Mesothelial cell of epicardium (in vitro differentiated cells): Measurements from ENCODE around the gene NKAIN2. TPM values are rescaled to one million over a fixed set of nuclear protein-coding genes. Genes with fewer than 3 reads are reported as not detected.

Source experiments
- DNase-seq, 2 experiments: peaks; one replicate each; pipeline ENCODE4 v3.0.0; 2021; ENCODE audit warnings: low spot score in 2 of 2; ENCODE audit not compliant: unreplicated experiment in 2 of 2
- H3K27ac Mint-ChIP-seq: 2 replicates; pipeline ENCODE4 v1.8.0; 2021; ENCODE audit warnings: mixed read lengths
- H3K27me3 Mint-ChIP-seq: 2 replicates; pipeline ENCODE4 v1.8.0; 2021; ENCODE audit warnings: low read depth, mixed read lengths
- H3K36me3 Mint-ChIP-seq: 2 replicates; pipeline ENCODE4 v1.8.0; 2021; ENCODE audit warnings: mixed read lengths
- H3K4me1 Mint-ChIP-seq: 2 replicates; pipeline ENCODE4 v1.8.0; 2021; ENCODE audit warnings: mixed read lengths
- H3K4me3 Mint-ChIP-seq: 2 replicates; pipeline ENCODE4 v1.8.0; 2021; ENCODE audit warnings: mild to moderate bottlenecking, moderate library complexity, mixed read lengths
- H3K9me3 Mint-ChIP-seq: 2 replicates; pipeline ENCODE4 v1.8.0; 2021; ENCODE audit warnings: mixed read lengths
- total RNA-seq: library from RNA; stranded (reverse); gene quantifications from 3 replicates; pipeline ENCODE4 v1.2.1, GENCODE V29; 2021
- TF ChIP-seq, protein P1 (sequence below): fragments of 200-600 bp; sonication (generic); IDR thresholded peaks from one replicate; pipeline ENCODE4 v1.5.0; 2021; ENCODE audit warnings: antibody characterized with exemption; ENCODE audit not compliant: unreplicated experiment

The NKAIN2 gene
- 0.13 to 1.6 TPM (median 0.20 TPM) in 3 replicates for total RNA-seq

DNA sequence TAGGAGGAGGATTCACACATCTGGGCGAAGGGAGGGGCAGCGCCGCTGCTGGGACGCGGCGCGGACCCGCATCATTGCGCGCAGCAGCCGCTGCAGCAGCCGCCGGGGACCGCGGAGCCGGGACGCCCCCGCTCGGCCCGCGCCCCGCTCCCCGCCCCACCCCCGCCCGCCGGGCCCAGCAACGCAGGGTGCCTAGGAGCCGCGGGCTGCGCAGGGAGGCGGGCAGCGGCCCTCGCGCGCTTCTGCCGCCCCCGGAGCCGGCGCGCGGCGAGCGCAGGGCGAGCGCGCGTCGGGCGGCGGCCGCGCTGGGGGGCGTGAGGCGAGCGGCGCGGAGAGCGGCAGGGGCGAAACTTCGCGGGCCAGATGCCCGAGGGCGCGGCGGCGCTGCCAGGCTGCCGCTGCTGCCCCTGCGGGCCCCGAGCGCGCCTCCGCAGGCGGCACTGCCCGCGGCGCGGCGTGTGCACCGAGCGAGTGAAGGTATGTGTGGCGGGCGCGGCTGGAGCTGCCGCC lies at the start of gene NKAIN2:
Gene NKAIN2 (plus strand): TSS at position 362 of the 510 bp plus-strand sequence.
- DNase-seq = no peak
- no peak within 1 kb of the TSS for H3K27ac Mint-ChIP-seq
- H3K4me1 Mint-ChIP-seq = peaks cover 11% of the 10 kb centered on the region
- H3K27me3 Mint-ChIP-seq = peaks cover 92% of the 10 kb centered on the region
- peak within 1 kb of the TSS; percentile 81 for H3K4me3 Mint-ChIP-seq
- TF ChIP-seq, protein P1, sequence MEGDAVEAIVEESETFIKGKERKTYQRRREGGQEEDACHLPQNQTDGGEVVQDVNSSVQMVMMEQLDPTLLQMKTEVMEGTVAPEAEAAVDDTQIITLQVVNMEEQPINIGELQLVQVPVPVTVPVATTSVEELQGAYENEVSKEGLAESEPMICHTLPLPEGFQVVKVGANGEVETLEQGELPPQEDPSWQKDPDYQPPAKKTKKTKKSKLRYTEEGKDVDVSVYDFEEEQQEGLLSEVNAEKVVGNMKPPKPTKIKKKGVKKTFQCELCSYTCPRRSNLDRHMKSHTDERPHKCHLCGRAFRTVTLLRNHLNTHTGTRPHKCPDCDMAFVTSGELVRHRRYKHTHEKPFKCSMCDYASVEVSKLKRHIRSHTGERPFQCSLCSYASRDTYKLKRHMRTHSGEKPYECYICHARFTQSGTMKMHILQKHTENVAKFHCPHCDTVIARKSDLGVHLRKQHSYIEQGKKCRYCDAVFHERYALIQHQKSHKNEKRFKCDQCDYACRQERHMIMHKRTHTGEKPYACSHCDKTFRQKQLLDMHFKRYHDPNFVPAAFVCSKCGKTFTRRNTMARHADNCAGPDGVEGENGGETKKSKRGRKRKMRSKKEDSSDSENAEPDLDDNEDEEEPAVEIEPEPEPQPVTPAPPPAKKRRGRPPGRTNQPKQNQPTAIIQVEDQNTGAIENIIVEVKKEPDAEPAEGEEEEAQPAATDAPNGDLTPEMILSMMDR = no peak
- no peaks in the 10 kb centered on the region for H3K9me3 Mint-ChIP-seq
- no peaks in the 10 kb centered on the region for H3K36me3 Mint-ChIP-seq

DNA sequence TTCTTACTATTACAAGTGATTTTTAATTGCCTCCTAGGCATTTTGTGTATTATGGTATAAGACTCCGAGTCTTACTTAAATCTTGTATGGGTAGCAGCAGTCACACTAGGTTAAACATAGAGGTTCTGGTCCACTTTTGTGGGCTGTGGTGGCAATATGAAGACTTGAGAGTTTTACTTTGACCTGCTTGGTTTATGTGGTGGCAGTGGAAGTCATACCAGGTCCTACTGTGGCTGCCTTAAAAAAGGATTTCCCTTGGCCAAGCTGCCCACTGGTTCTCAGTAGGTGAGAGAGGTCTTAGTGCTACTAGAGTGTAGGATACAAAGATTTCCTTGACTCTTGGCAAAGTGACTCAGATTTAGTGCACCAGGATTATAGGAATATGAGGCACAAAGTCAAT lies 44.2 kb upstream of the NKAIN2 start:
- H3K27ac Mint-ChIP-seq = no peak overlapping the region
- peaks cover 23% of the 10 kb centered on the region for H3K9me3 Mint-ChIP-seq
- DNase-seq = no peak
- no peaks in the 10 kb centered on the region for H3K27me3 Mint-ChIP-seq
- no peaks in the 10 kb centered on the region for H3K4me1 Mint-ChIP-seq
- H3K36me3 Mint-ChIP-seq = no peaks in the 10 kb centered on the region
- TF ChIP-seq, protein P1 = no peak
- no peak overlapping the region for H3K4me3 Mint-ChIP-seq

DNA sequence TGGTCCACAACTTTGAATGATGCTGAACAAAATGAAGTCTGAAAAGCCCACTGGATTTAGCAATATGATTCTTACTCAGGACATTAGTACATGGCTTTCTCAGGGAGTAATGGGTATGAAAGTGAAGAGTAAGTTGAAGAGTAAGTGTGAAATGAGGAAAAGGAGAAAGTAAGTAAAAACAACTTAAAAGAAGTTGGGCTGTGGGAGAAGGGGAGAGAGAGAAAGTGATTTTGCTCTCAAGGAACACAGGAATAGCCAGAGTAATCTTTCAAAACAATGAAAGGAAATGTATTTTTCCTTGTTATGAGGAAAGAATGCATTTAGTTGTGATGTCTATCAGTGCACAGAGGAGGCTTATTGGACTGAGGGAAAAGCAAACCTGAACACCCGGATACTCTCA lies 39.8 kb upstream of the NKAIN2 start:
- Mint-ChIP-seq H3K4me3 (no peak overlapping the region), H3K36me3 (no peaks in the 10 kb centered on the region), H3K9me3 (peaks cover 9% of the 10 kb centered on the region), H3K4me1 (peaks cover 2% of the 10 kb centered on the region), H3K27ac (no peak overlapping the region), H3K27me3 (no peaks in the 10 kb centered on the region)
- DNase-seq = no peak
- TF ChIP-seq, protein P1 = no peak

DNA sequence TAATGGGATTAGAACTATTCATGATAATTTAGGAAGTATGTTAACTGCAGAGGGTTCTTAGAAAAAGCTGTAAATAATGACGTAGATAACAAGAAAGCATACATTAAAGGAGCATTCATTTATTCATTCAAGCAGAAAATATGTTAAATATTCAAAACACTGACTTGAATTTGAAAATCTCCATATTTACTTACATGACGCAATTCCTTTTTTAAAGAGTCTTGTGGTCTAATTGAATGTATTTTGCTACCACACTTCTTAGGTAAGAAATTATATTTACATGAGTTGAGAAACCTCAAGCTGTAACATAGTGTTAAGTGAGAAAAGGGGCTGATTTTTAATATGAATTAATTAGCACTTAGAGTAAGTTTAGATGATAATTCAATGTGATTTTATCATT lies 38.9 kb upstream of the NKAIN2 start:
- Mint-ChIP-seq H3K9me3 (peaks cover 4% of the 10 kb centered on the region), H3K27me3 (no peaks in the 10 kb centered on the region), H3K36me3 (no peaks in the 10 kb centered on the region), H3K27ac (no peak overlapping the region), H3K4me1 (peaks cover 6% of the 10 kb centered on the region), H3K4me3 (no peak overlapping the region)
- no peak for DNase-seq
- TF ChIP-seq, protein P1 = no peak

DNA sequence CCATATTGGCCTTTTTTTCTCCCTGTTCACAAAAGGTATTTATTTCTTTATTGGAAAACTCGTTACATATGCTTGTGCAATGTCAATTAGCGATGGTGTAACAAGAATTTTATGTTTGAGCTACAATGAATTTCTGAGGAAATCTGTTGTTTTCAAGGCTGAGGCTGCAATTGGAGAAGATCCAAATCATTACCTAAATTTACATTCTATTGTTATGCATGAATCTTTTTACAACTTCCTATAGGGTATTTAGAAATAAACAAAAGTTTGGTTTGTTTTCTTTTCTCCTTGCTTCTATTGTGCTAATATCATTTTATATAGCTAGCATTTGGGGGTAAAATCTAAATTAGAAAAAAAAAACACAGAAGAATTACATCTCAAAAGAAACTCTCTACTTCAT lies 34.7 kb upstream of the NKAIN2 start:
- DNase-seq = no peak
- Mint-ChIP-seq H3K4me1 (peaks cover 29% of the 10 kb centered on the region), H3K27ac (no peak overlapping the region), H3K27me3 (no peaks in the 10 kb centered on the region), H3K9me3 (no peaks in the 10 kb centered on the region), H3K36me3 (no peaks in the 10 kb centered on the region), H3K4me3 (no peak overlapping the region)
- TF ChIP-seq, protein P1 = no peak

DNA sequence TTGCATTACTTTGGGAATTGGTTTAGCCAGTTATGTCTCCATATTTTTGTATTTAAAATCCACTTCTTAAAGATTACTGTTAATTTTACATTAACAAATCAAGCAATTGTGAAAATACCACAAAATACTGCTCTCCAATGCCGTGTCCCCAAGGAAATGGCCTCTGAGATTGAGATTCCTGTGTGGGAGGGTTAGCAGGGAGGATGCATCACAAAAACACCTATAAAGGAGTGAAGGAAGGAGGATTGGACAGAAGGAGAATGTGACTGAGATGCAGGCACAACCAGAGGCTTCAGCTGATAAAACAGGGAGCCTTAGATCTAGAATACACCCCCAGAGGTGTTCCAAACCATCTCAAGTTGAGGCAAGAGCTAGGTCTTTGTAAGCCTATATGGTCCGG lies 34.2 kb upstream of the NKAIN2 start:
- TF ChIP-seq, protein P1 = no peak
- H3K27ac Mint-ChIP-seq = no peak overlapping the region
- H3K36me3 Mint-ChIP-seq = no peaks in the 10 kb centered on the region
- H3K9me3 Mint-ChIP-seq = no peaks in the 10 kb centered on the region
- peaks cover 29% of the 10 kb centered on the region for H3K4me1 Mint-ChIP-seq
- peaks cover 2% of the 10 kb centered on the region for H3K27me3 Mint-ChIP-seq
- DNase-seq = no peak
- H3K4me3 Mint-ChIP-seq = no peak overlapping the region
